NCI-H2196 treated with DMSO at 0.1 percent for 48 hours (cell line): Measurements from ENCODE around the gene PRKCE.

Experiments
- DNase-seq: peaks from one replicate; lab custom pipeline; 2025; ENCODE audit not compliant: unreplicated experiment; lab: John Stamatoyannopoulos, UW

PRKCE gene

DNA sequence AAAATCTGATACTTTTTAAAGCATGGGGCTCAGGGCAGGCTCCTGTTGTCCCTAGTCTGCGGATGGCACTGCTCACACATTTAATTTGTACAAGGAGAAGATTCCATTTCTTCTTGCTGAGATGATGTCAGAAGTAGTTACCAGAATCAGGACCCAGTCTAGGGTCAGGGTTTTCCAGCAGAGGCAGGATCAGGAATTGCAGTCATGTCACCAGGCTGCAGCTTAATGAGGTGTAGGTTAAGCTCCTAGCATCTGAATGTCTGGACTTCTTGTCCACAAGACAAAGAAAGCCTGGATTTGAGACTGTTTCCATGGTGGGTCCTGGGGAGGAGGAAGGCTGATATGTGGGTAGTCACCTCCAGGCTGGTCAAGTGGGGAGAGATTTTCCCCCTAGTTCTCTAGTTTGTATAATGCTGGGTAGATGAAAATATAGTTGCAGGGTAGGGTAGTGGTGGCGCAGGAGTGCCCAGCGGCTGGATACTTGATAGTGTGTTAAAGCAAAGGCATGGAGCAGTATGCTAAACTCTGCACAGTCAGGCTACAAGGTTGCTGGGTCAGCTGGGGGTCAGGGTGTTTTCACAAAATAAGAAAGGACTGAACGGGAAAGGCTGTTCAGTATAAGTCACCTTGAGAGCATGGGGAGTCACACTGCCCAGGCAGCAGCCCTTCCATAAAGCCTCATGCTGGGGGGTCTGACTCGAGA lies 148.4 kb downstream of the PRKCE start:
- no peak for DNase-seq

DNA sequence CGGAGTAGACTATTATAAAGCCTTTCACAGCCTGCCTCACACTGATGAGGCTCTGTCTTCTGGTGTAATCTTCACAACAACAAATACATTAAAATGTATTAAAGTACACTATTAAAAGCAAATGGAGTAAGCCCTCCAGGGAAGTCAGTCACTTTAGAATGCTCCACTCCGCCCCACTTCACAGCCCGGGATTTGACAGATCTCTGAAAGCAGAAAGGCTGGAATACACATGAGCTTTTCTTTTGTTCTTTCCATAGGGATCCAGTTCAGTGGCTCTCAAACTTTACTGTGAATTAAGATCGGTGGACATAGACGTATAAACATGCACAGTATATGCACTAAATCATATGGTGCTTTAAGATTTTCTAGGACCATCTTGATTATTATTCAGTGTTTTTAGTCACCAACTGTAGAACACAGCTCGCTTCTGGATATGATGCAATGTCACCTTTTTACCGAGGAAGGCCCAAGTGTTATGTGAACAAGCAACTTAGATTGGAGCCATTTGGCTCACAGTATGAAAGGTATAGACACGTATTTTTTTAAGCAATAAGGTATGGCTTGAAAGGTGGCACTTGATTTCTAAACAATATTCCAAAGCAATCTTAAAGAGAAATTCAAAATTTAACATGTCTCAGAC lies 151.1 kb downstream of the PRKCE start:
- no peak for DNase-seq

DNA sequence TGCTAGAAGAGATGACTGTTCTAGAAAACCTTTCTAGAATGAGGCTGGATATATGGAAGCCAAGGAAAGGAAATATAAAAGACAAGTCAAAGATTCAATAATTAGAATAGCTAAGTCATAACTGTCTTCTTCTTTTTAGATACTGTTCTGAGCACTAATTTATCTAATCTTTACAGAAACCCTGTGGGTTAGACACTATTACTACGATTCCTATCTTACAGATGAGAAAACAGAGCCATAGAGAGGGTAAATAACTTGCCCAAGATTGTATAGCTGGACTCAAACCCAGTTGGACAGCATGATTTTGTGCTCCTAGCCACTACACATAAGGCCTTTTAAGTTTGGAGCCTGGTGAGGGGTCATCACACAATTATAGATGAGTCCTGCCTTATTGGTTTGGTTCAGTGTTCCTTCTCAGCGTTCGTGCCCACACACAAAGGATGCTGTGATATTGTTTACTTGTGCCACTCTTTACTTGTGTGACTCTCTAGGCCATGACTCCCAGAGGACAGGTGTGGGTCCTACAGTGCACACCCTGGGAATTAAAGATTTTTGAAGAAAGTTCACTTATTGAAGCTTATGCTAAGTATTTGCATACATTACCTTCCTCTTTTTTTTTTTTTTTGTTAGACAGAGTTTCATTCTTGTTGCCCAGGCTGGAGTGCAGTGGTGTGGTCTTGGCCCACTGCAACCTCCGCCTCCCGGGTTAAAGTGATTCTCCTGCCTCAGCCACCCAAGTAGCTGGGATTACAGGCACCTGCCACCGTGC lies 153.7 kb downstream of the PRKCE start:
- DNase-seq: no peak

DNA sequence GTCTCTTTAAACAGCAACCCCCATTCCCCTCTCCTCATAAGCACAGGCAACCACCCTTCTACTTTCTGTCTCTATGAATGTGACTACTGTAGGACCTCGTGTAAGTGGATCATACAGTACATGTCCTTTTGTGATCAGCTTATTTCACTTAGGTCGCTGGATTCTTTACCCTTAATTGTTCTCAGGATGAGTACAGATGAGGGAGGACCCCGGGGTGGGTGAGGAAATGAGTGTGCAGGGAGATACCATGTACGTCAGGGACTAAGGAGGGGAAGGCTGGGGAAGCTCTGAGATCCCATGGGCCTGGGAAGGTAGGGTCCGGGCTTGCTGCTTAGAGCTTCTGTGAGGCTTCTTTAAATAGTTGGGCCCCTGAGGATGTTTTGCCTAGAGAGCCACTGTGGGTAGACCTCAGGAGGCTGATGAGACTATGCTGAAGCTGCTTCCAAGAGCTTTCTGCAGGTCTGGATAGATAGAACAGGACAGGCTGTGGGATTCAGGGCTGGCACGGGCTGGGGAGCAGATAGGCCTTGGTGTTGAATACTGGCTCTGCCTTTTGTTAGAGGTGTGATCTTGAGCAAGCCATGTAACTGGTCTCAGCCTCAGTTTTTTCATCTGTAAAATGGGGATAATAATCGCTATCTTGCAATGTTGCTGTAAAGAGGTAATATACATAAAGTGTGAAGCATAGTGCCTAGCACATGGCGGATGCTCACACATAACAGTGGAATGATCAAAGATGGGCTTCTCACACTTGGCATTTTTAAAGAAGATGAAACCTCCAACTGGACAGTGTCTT lies 155.3 kb downstream of the PRKCE start:
- no peak for DNase-seq

DNA sequence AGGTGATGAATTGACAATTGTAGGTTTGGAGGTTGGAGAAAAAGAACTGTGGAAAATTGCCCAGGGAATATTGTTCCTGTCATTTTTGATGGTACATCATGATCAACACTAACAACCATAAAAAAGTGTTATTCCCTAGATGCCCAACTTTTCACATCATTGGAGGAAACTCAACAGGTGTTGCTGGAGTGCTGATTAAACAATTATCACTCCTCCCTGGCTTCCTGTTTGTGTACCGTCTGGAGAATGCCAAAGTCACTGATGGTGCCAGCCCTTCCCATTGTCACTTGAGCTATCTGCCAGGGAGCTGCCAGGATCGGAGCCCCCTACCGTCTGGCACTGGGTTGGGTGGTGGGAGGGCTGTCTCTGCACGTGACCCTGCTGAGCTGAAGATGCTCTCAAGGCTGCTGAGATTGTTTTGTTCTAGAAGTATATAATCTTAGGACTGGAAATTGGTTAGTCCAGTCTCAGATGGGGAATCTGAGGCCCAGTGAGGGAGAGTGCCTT lies 156.9 kb downstream of the PRKCE start:
- no peak for DNase-seq

DNA sequence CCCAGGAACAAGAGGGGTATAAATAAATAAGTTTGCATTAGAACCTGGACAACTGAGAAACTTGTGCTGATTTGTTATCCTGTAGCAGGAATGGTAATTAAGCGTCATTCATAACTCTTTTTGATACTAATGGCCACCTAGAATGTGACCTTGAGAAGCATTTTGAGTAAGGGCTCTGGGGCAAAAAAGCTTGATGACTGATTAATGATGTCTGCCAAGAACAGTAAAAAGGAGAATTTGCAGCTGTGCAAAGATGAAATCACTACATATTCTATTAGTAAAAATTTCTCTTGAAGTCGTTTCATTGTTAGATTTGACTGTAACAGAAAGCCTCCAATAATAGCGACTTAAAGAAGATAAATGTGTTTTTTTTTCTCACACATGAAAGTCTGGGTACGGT lies 157.7 kb downstream of the PRKCE start:
- DNase-seq: no peak

DNA sequence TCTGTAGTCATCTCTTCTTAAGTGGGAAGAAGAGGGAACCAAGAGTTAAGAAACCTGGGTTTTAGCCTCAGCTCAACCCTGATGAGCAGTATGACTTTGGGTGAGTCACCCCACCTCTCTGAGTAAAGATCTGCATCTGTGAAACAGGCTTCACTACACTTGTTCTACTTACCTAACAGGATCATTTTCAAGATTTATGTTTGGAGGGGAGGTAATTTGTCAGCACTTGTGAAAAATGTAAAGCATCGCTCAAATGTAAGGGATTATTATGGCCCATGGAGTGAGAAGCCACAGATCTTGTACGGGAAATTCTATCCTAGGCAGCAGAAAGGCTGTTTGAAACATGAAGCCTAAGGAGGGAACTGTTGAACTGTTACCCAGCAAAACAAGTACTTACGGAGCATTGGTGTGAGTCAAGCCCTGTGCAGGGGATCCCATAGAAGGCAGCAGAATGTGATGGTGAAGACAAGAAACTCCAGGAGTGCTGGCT lies 160.6 kb downstream of the PRKCE start:
- DNase-seq: no peak

DNA sequence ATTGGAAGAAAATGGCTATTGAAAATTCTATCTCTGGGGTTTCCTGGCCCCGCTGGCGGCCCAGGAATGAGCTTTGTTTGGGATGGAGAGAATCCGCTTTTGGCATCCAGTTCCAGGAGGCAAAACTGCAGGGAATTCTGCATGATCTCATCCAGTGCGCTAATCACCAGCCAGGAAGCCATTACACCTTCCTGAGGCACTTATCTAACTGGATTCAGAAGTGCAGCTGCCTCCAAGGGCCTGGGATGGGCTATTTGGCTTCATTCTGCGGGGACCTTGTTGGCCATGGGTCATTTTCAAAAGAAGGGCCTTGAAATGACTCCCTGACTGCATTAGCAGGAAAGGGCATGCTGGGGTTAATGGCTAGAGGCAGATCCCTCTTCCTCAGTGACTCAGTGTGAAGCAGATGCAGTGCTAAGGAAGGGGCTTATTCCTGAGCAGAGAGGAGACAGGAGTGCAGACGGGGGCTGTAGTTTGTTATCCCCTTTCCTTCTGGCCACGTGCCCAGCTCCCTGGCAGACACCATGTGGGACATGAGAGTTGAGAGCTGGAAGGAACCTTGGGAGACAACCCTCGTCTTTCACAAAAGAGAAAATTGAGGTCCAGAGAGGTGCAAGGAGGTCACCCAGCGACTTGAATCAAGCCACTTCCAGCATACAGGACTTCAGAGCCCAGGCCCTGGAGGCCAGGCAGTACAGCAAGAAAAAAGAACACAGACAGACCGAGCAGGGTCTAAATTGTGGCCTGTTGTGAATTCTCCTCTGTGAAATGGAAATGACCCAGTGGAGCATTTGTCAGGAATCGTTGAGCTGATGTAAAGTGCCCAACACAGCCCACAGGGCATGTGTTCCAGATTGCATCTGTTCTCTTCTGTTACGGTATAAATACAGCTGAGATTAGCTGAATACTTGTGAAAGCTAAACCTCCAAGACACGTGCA lies 161.8 kb downstream of the PRKCE start:
- no peak for DNase-seq

DNA sequence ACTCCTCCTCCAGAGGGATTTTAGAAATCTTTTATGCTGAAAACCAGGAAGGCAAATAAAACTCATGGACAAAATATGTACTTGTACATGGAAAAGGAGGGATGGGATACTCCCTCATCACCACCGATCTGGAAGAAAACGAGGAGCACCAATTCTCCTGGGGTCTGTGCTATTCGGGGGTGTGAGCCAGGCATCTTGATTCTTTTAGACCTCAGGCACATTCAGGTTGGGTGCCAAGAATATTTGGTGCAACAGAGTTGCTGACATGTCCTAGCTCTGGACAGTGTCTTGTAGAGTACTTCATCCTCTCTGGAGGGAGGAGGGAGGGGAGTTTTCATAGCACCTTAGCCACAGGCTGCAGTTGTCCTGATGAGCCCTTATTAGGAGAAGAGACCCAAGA lies 163.0 kb downstream of the PRKCE start:
- DNase-seq: no peak

DNA sequence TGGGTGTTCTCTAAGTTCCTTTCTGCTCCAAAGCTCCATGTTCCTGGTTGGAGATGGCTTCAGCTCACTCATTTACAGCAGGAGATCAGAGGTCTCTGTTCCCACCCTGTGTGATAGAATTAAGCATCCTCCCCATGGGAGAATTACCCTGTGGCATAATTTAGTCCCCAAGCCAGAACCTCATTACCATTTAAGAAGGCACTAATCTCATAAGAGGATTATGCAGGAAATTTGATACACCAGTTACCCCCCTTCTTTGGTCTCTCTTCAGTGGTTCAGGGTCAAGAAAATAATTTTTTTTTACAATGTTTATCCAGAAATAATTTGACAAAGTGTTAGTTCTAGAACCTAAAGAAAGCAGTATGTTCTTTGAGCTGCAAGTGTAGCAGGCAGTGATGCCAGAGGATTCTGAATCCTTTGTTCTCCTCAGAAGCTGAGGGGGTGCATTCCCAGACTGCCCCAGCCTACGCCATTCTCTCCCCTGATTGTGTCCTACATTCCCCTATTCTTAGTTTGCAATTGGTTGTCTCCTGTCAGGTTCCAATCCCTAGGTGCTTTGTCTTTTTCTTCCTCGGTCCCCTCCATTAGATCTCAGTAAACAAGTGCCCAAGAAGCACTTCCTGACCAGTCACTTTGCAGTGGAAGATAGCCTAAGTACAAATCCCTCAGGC lies 163.6 kb downstream of the PRKCE start:
- no peak for DNase-seq

DNA sequence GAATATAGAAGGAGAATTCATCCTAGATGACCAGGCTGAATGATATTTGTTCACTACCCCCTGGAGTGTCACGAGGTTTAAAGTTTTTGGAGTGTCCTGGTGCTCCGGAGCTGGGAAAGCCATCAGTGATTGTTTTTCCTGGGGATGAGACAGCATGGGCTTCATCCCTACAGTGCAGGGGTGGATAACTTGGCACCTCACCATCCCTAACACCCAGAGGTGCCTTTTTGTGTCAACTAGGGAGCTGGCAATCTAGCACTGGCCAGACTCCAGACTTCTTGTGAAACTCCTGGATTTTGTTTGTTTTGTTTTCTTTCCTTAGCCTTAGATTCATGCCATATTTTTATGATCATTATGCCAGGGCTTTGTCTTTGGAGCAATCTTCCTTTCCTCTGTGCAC lies 164.8 kb downstream of the PRKCE start:
- no peak for DNase-seq

DNA sequence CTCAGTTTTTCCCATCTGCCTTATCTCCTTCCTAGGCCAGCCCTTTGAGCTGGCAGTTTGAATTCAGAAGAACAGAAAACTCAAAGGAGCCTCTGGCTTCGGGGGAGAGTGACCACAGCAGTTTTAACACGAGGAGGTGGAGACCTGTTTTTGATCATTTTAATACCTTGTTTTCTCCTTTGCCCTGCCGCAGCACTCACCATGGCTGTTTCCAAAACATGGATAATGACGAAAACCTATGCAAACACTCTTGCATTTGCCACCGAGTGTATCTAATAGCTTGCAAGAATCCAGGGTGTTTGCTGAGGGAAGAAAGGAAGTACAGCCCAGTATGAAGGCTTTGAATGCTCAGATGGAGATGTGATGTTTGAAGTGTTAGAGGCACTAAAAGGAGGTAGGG lies 167.1 kb downstream of the PRKCE start:
- DNase-seq: no peak

DNA sequence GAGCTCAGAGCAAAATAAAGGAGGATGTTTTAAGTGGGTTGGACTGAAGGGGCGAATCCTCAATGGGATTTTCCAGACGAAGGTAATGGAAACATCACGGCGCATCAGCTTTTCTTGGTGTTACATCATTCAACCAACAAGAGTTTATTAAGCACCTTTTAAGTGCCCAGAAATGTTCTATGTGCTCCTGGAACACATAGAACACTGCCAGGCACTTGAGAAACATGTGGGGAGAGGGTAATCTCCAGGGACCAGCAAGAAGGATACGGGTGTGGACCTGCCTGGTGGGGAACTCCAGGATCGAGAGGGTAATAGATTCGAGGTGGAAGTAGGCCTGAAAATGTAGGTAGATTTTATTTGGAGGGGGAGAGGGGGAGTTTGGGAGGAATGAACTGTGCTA lies 168.6 kb downstream of the PRKCE start:
- DNase-seq: no peak

DNA sequence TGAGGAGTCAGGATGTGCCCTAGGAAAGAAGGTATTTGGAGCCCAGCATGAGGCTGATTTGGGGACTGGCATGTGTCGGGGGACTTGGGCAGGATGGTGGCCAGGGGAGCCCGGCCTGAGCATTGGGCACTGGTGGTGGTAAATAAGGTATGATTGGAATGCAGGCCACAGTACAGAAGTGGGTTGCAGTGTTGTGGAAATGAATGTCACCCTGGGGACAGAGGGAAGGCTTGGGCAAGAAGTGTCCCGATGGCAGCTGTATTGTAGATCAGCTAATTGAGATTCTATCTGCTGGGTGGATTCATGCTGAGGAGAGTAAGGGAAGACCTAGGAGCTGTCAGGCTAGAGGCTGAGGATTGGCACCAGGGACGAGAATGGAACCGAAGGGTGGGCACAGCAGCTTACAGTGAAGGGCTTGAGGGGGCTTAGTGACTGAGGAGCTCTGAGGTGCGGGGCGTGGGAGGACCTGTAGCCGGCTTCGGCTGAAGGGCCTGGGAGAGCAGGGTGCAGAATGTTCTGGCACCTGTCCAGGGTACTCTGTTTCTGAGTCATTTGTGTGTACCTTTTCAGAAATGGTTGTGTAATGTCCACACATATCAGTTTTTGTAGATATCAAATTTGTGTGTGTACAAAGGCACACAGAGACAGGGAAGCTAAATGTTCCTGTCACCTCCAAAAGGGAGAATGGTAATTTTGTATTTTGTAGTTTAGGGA lies 170.2 kb downstream of the PRKCE start:
- DNase-seq: peak; percentile 36

DNA sequence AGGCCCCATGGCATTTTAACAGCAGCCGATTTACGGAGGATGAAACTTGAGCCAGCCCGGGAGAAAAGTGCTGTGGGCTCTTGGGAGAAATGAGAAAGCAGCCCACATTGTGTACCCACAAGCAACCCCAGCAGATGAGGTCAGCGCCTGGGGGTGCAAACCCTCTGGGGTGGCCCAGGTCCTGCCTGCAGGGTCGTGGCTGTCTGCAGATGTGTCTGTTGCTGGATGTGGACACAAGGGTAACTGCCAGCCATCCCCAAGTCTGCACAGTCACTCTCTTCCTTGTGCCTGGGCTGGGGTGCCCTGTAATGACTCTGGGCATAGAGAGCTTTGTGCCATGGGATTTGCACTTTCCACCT lies 170.8 kb downstream of the PRKCE start:
- DNase-seq: no peak

DNA sequence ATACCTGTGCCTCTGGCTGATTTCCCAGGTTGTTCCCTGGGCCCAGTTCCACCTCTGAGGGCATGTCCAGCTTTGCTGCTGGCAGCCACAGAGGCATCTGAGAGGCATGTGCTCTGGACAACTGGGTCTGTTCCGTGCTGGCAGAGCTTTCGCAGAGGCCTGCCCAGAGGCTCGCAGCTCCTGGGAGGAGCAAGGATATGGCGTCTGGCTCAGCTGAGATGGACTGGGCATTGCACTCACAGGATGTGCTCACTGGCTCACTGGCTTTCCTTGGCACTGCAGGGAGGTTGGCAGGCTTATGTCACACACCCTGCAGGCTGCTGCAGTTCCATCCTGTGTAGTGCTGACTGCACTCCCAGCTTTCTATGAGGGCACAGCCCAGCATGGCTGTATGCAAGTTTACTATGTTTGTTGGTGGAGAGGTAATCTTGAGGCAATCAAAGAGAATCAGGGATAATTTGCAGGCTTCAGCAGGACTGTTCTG lies 172.3 kb downstream of the PRKCE start:
- peak; percentile 95 for DNase-seq

DNA sequence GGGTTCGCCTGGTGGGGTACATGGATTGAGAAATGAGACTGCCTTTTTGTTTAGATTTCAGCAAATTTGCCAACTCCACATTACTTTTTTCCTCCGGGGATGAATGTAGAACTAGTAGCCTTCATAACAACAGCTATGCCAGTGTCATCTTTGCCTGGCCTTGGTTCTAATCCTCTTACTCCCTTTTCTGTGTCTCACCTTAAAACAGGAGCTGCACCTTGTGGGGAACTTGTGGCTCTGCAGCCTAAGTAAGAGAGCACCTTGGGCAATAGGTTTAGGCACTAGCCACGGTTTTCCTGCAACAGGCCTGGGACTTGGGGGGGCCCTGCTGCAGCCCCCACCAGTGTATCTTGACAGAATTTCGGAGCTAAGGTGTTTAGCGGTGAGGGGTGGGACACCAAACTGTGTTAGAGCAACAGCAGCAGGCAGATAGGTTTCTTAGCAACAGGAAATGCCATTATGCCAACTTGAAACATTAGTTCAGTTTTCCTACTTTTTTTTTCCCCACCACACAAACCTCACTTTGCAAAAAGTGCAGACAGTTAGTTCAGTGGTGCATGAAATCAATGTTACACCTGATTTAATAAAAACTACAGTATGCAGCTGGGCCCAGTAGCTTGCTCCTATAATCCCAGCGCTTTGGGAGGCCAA lies 173.7 kb downstream of the PRKCE start:
- no peak for DNase-seq

DNA sequence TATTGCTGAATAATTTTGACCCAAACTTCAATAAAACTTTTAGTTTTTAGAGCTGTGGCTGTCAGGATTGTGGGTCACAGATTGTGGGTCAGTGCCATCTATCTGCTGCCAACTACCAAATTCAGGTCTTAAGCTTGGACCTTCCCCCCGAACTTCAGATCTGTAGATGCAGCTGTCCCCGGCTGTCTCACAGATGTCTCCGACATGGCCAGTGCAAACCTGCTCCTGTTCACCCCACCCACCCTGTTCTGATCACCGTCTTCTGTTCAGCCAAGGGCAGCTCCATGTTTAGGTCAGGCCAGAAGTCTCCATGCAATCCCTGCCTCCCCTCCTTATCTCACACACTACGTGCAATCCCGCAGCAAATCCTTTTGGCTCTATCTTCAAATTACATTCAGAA lies 175.0 kb downstream of the PRKCE start:
- no peak for DNase-seq
